Spleen (tissue), 7 donors: ENCODE measurements around the gene KRTAP22-1.

Experiments used
- CTCF ChIP-seq, 11 experiments: fragments of 200-600 bp in 7 of 11; fragments of 450-650 bp in 4 of 11; sonication (generic) in 4 of 11; IDR thresholded peaks in 8 of 11; conservative IDR thresholded peaks in 3 of 11; 1 replicate in 7 of 11; 2 replicates in 4 of 11; pipeline versions ENCODE4 v1.4.0 to v1.8.0; 2016 to 2021; ENCODE audit warnings: antibody characterized with exemption in 11 of 11, inconsistent platforms in 4 of 11, mild to moderate bottlenecking in 1 of 11
- POLR2AphosphoS5 ChIP-seq, 3 donors: sonication (generic); formaldehyde crosslinking; IDR thresholded peaks; one replicate each; pipeline ENCODE4 v1.5.1; 2017; ENCODE audit warnings: antibody characterized with exemption in 3 of 3
- donor health status: DM: no; HTN: no; CAD: no; lungs with moderate emphysema.
- donor health status: DM: no; HTN: no; CAD: no.
- donor health status: DM: no; HTN: no; CAD: no.

DNA sequence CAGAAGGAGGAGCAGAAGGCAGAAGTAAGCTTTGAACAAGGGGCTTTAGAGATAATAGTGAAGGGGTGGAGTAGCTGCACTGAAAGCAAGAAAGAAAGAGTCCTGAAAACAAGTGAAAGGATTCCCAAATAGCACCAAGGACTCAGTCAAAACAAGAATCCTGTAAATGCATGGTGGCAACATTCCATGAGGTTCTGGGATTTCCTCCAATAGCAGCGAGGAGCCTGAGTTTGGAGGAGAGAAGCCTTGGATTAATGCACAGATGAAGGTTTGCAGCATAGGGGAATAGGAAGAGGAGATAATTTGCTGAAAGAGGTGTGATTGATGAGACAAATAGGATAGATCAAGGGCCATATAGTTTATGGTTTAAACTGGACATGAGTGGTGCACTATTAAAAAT lies 21.5 kb upstream of the KRTAP22-1 start:
- no peak for TF ChIP-seq POLR2AphosphoS5 (IDR thresholded peaks at IDR 0.05)
- no peak for TF ChIP-seq CTCF (IDR thresholded peaks at IDR 0.05 in 8 of 11, conservative IDR thresholded peaks at IDR 0.05 in 3 of 11)
